GM10847 (cell line): ENCODE measurements around the gene VTCN1.

ENCODE experiments used
- POLR2A ChIP-seq: IDR thresholded peaks from 2 replicates; pipeline ENCODE4 v1.6.1; 2011; ENCODE audit not compliant: insufficient read length; ENCODE audit errors: extremely low read depth

The VTCN1 gene

DNA sequence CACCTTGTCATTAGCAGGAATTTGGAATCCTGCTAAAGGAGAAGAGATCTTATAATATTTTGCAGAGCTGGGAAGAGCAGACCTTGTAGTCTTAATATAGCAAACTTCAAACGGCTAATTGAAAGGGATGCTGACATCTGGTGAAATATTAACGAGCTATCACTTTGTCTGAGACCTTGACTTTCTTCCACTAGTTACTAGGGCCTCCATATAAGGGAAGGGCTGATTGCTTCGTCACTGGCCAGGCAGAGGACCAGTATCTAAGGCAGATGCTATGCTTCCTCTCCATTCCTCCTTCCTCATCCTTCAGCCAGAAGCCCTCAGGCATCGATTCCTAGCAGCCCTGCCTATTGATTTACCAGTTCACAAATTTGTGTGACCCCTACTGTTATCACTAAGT, 6.0 kb upstream of the VTCN1 start:
- no peak for TF ChIP-seq POLR2A

DNA sequence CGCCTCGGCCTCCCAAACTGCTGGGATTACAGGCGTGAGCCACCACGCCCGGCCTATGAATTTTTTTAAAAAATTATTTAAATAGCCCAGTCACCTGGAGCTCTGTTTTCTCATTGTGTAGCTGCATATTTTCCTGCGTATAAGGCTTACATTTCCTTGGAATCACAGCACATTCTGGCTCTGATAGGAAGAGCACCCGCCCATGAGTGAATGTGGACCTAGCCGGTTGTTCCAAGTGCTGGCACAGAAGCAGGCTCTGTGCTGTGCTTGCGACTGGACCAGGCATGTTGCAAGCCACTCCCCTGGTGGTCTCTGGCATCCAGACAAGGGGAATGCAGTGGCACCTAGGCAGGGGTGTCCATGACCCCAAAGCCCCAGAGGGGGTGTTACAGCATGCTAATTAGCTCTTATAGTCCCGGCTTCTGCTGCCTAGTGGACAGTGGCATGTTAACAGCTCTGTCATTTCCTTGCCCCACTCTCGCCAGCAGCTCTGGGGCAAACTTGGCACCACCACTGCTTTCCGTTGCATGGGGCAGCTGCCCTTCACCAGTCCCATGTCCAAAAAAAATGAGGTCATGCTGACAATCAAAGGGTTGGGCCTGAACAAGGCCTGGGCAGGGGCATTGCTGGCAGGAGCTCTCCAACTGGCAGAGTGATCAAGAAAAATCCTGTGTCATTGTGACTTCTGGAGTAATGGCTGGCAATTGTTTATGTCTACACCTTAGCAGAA, 5.2 kb upstream of the VTCN1 start:
- no peak for TF ChIP-seq POLR2A

- no peak for TF ChIP-seq POLR2A
Measured at GRCh38 chr1:117215019-117215418, 4.3 kb upstream of the VTCN1 start.

- no peak for TF ChIP-seq POLR2A
Measured at GRCh38 chr1:117213046-117213445, 2.3 kb upstream of the VTCN1 start.

GRCh38 chr1:117210386-117210785, 341 bp downstream of the VTCN1 start:
- TF ChIP-seq POLR2A, result no peak

DNA sequence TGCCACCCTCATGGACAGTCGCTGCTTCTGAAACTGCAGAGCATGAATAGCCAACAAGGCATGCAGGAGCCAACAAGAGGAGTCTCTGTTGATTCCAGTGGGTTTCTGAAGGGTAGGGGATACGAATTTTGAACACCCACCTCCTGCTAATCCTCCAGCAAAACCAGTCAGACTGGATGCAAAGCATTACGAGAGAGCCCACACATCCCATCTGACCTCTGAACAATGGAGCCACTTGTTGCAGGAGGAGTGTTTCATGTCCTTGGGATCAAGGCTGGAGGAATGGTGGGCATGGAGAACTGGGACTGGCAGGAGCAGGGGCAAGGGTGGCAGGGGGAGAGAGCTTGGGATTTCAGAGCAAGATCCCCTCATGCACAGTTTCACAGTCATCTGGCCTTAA, 1.6 kb downstream of the VTCN1 start:
- no peak for TF ChIP-seq POLR2A

- TF ChIP-seq POLR2A, result no peak
Measured at GRCh38 chr1:117208580-117208979, 2.1 kb downstream of the VTCN1 start.

GRCh38 chr1:117205368-117205767, 5.4 kb downstream of the VTCN1 start:
- no peak for TF ChIP-seq POLR2A

DNA sequence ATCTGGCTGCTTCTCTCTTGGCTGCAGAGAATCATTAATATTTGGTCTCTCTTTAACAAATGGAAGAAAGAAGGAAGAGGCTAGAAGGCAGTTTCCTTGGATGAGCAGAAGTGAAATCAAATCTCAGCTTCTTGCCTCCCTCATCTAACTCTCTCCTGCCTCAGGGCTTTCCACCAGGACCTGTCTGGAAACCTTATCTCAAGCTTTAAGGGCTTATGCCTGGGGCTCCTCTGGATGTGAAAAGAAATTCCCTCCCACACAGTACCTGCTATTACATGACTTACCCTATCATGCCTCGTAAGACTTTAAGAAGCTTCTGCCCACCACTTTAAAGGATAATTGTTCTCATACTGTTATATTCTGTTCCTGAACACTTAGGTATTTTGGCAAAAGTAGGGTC, 8.9 kb downstream of the VTCN1 start:
- TF ChIP-seq POLR2A, result no peak

DNA sequence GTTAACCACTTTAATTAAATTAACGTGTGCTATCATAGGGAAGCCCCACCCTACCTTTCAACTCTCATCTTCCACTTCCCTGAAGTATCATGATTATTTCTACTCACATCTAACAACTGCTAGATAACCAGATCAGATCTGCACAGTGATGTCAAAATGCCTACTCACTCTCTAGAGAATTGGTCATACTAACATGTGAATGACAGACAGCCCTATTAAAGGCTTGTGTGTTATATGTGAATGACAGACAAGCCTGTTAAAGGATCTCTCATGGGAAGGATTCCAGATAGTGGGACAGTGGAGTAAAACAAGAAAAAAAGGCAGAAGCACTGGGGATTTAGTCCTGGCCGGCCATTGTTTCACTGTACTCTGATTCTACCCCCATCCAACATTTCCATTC, 12.6 kb downstream of the VTCN1 start:
- TF ChIP-seq POLR2A, result no peak

- no peak for TF ChIP-seq POLR2A
Measured at GRCh38 chr1:117189726-117190125, 21.0 kb downstream of the VTCN1 start.

DNA sequence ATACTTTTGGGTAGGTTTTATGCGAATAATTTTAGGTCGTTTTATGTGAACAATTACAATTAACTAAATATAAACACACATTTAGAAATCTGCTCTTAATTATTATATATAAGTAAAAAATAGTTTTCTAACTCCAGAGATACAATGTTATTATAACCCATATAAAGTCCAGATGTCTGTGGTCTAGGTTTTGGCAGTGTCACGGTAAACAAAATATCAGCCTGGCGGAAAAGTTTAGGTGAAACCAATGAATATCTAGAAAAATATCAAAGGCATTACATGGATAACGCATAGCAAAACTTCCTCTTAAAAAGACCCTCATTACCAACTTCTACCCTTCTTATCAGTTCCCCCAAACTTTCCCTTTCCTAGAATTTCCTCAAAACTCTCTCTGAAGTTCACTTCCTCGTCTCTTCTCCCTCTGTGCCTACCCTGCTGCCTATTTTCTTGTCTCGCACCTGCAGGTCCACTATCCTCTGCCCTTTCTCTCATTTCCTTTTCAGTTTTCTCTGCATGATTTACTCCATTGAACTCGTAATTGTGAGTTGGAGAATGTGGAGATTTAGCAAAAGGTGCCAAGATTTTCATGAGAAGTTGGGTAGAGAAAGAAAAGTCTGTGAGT, 21.8 kb downstream of the VTCN1 start:
- no peak for TF ChIP-seq POLR2A

GRCh38 chr1:117188170-117188815, 22.4 kb downstream of the VTCN1 start:
- no peak for TF ChIP-seq POLR2A

DNA sequence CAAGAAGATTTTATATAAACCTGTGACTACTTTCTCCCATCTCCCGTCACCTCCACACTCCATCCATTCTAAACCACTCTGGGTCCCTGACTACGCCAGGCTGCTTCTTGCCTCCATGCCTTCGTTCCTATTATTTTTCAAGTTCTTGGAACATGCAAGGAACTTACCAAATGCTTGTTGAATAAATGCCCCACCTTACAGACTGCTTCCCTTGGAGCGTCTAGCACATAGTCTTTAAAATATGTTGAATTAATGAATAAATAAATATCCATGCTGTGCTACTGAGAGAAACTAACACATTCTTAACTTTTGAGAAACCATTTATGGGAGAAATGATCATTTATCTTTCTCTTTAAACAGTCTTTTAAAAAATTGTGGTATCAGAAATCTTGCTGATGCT, 27.6 kb downstream of the VTCN1 start:
- no peak for TF ChIP-seq POLR2A

DNA sequence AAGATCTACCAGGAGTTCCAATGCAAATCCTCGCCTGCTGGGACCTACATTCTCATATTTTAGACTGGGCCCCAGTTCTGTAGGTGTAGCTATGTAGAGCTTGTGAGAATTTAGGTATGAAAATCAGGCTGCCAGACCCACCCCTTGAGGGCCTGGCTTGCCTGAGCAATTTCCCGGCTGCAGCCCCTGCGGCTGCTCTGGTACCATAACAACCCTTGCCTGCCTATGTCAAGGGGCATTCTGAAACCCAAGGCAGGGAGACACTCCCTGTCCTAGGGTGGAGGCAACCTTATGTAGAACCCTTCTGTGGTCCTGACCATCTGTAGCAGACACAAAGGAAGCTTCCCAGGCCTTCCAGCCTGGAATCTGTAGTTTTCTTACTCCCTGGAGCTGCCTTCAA, 28.4 kb downstream of the VTCN1 start:
- TF ChIP-seq POLR2A, result no peak

- TF ChIP-seq POLR2A, result no peak
Measured at GRCh38 chr1:117181630-117182041, 29.1 kb downstream of the VTCN1 start.

GRCh38 chr1:117180147-117180967, 30.4 kb downstream of the VTCN1 start:
- no peak for TF ChIP-seq POLR2A
